Adrenal gland (tissue), 12 donors: Measurements from ENCODE around the gene TMEM51. TPM values are rescaled to one million over a fixed set of nuclear protein-coding genes. Genes with fewer than 3 reads are reported as not detected.

Experiments used
- DNase-seq, 7 donors: peaks; one replicate each; pipeline ENCODE4 v3.0.0-alpha.2; 2019 to 2020
- H3K27ac ChIP-seq, 5 donors: fragments of 200-600 bp; sonication (generic) in 4 of 5; 1 replicate in 3 of 5; 2 replicates in 2 of 5; pipeline versions ENCODE4 v1.5.1 to v1.8.0; 2016 to 2020; ENCODE audit warnings: mild to moderate bottlenecking in 1 of 5
- H3K27me3 ChIP-seq: fragments of 200-600 bp; 2 replicates; pipeline ENCODE4 v1.8.0; 2021
- H3K36me3 ChIP-seq, 2 donors: fragments of 200-600 bp; replicated peaks in 1 of 2; 1 replicate in 1 of 2; 2 replicates in 1 of 2; pipeline versions ENCODE4 v1.5.1 to v1.8.0; 2018 to 2022
- H3K4me1 ChIP-seq, 2 donors: fragments of 200-600 bp; replicated peaks in 1 of 2; 1 replicate in 1 of 2; 2 replicates in 1 of 2; pipeline versions ENCODE4 v1.5.1 to v1.8.0; 2018 to 2021
- H3K4me3 ChIP-seq, 4 donors: fragments of 200-600 bp; sonication (generic) in 3 of 4; one replicate each; pipeline ENCODE4 v1.5.1; 2016 to 2018
- H3K9me3 ChIP-seq, 3 donors: fragments of 200-600 bp; sonication (generic) in 1 of 3; replicated peaks in 1 of 3; 1 replicate in 2 of 3; 2 replicates in 1 of 3; pipeline versions ENCODE4 v1.5.1 to v1.8.0; 2016 to 2021
- POLR2A ChIP-seq, 2 donors: fragments of 450-650 bp; IDR thresholded peaks; one replicate each; pipeline ENCODE4 v1.6.1; 2017; ENCODE audit warnings: antibody characterized with exemption in 2 of 2, mild to moderate bottlenecking in 2 of 2, moderate library complexity in 1 of 2
- WGBS, 4 donors: extraction: QIAGEN DNeasy Blood & Tissue Kit in 2 of 4; methylation state at CpG; one replicate each; pipeline versions ENCODE4 v1.1.5 to v1.1.7; 2013 to 2017; 5-methylcytosine and 5-hydroxymethylcytosine counted together
- intact Hi-C, 2 donors: fragments of 100-400 bp; cut with DNase I; formaldehyde crosslinking; loops; one replicate each; pipeline versions ENCODE4 v1.14.1 to v1.15.0; 2022 to 2023
- polyA plus RNA-seq, 3 donors: library from polyadenylated mRNA; stranded (reverse); fragments of 200-250 nt in 2 of 3; fragments of 350-450 nt in 1 of 3; fragmentation: Illumina TruSeq in 1 of 3; extraction: RNeasy Lipid Tissue Mini Kit (QIAGEN cat#74804) in 1 of 3; gene quantifications; one replicate each; pipeline ENCODE4 v1.2.3, GENCODE V29; 2013 to 2014
- total RNA-seq, 9 donors: library from RNA; depleted of rRNA in 4 of 9; stranded (reverse); fragments of >200 nt in 4 of 9; fragments of 120-200 nt in 1 of 9; fragmentation: NEBNext Ultra II Directional in 1 of 9; extraction: Animal tissue kit (Norgen Biotek cat#: 25700) in 1 of 9; gene quantifications; one replicate each; pipeline versions ENCODE4 v1.1.0 to v1.2.4, GENCODE V29; 2013 to 2023
- TF ChIP-seq, protein P1 (sequence below), 6 experiments: fragments of 450-650 bp in 4 of 6; fragments of 200-600 bp in 2 of 6; sonication (generic) in 1 of 6; IDR thresholded peaks; 1 replicate in 5 of 6; 2 replicates in 1 of 6; pipeline versions ENCODE4 v1.5.1 to v1.8.0; 2016 to 2021; ENCODE audit warnings: antibody characterized with exemption in 6 of 6, mild to moderate bottlenecking in 2 of 6, moderate library complexity in 1 of 6
- donor health status: healthy with polysubstance abuse.
- donor health status: Bipolar disorder and iron deficiency.
- donor health status: DM: yes; HTN: yes; CAD: no.
- donor health status: DM: no; HTN: no; CAD: no.
- donor health status: DM: no; HTN: no; CAD: no.
- donor health status: DM: yes; HTN: yes; CAD: no.

Gene TMEM51
- total and polyA plus RNA-seq, 12 donors: 4.0 to 46.5 (median 31.0) TPM

DNA sequence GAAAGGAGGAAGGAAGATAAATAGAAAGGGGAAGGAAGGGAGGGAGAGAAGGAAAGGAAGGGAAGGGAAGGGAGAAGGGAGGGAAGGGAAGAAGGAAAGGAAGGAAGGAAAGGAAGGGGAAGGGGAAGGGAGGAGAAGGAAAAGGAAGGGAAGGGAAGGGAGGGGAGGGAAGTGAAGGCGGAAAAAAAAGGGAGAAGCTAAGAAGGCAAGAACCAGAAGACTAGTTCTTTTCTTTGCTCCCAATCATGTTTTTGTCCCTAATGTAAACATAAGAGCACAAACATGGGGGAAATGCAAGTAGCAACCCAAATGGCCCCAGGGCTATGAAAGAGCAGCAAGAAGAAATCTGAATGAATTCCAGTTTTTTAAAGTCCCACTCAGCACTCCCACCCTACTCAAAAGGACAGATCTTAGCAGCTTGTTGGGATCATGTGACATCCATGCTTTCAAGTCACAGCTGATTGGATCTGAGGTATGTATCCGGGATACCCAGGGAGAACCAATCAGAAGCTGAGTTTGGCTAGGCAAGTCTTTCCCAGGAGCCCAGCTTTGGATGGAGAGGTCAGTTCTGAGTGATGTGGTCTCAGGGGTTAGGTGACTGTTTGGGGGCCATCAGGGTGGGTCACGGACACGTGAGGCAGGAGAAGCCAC, 69.2 kb downstream of the TMEM51 start:
- 83 to 93% (median 91%) methylated on average over 4 of the region's 4 CpGs for WGBS, 4 donors
- H3K27me3 ChIP-seq: no peaks in the 10 kb centered on the region
- H3K9me3 ChIP-seq: no peaks in the 10 kb centered on the region
- TF ChIP-seq, protein P1, sequence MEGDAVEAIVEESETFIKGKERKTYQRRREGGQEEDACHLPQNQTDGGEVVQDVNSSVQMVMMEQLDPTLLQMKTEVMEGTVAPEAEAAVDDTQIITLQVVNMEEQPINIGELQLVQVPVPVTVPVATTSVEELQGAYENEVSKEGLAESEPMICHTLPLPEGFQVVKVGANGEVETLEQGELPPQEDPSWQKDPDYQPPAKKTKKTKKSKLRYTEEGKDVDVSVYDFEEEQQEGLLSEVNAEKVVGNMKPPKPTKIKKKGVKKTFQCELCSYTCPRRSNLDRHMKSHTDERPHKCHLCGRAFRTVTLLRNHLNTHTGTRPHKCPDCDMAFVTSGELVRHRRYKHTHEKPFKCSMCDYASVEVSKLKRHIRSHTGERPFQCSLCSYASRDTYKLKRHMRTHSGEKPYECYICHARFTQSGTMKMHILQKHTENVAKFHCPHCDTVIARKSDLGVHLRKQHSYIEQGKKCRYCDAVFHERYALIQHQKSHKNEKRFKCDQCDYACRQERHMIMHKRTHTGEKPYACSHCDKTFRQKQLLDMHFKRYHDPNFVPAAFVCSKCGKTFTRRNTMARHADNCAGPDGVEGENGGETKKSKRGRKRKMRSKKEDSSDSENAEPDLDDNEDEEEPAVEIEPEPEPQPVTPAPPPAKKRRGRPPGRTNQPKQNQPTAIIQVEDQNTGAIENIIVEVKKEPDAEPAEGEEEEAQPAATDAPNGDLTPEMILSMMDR (IDR thresholded peaks at IDR 0.05): no peak
- TF ChIP-seq POLR2A (IDR thresholded peaks at IDR 0.05): no peak
- DNase-seq: no peak
- no peak overlapping the region for H3K4me3 ChIP-seq
- peaks cover 0 to 13% of the 10 kb centered on the region in 2 donors for H3K36me3 ChIP-seq
- H3K27ac ChIP-seq: no peak overlapping the region
- peaks cover 0 to 17% of the 10 kb centered on the region in 2 donors for H3K4me1 ChIP-seq
- intact Hi-C loops: no loop called here

DNA sequence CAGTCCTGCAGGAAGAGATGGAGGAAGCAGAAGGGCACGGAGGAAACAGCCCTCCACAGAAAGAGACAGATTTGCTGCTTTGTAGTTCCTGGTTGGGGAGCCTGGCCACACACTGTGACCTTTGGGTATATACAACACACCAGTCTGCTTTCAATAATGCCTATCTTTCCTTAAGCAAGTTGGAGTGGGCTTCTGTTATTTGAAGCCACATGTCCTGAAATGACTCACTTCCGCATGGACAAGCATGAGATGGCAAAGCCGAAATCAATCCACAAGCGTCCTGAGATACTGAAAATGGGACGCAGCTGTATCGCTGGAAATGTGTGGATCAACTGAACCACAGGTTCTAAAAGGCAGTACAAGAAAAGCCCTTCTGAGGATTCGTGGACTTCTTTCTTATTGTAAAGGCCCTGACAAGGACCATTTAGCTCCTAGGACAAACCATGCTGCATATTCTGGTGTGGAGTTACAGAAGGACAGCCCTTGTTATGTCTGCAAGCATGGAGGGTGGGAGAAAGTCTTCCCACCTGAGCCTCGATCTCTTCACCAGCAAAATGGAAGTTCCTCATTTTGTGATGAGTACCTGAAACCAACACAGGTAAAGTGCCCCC, 70.8 kb downstream of the TMEM51 start:
- intact Hi-C loops: no loop called here
- no peaks in the 10 kb centered on the region for H3K9me3 ChIP-seq
- peaks cover 0 to 6% of the 10 kb centered on the region in 2 donors for H3K4me1 ChIP-seq
- H3K27ac ChIP-seq: peak overlapping the region in 3 of 5 donors; percentile 13 to 43 (median 21)
- H3K36me3 ChIP-seq: peaks cover 0 to 8% of the 10 kb centered on the region in 2 donors
- TF ChIP-seq, protein P1 (IDR thresholded peaks at IDR 0.05): no peak
- no peak for TF ChIP-seq POLR2A (IDR thresholded peaks at IDR 0.05)
- no peak overlapping the region for H3K4me3 ChIP-seq
- peak in 1 of 7 donors; percentile 19 for DNase-seq
- WGBS, 4 donors: 72 to 85% (median 80%) methylated on average over 8 of the region's 8 CpGs
- no peaks in the 10 kb centered on the region for H3K27me3 ChIP-seq

DNA sequence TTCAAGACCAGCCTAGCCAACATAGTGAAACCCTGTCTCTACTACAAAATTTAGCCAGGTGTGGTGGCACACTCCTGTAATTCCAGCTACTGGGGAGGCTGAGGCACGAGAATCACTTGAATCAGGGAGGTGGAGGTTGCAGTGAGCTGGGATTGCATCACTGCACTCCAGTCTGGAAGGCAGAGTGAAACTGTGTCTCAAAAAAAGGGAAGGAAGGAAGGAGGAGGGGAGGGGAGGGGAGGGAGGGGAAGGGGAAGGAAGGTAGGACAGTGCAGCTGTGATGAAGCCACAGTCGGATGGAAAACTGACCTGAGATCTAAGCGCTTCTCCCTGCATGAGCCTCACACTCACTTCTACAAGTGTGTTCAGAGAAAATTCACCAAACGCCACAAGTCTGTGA, 71.4 kb downstream of the TMEM51 start:
- no peaks in the 10 kb centered on the region for H3K9me3 ChIP-seq
- no peaks in the 10 kb centered on the region for H3K27me3 ChIP-seq
- TF ChIP-seq, protein P1 (IDR thresholded peaks at IDR 0.05): no peak
- TF ChIP-seq POLR2A (IDR thresholded peaks at IDR 0.05): no peak
- peak overlapping the region in 2 of 5 donors; percentile 1 to 13 for H3K27ac ChIP-seq
- WGBS, 4 donors: 71 to 80% (median 74%) methylated on average over 1 to 4 of the region's 4 CpGs
- intact Hi-C loops: no loop called here
- peaks cover 0 to 6% of the 10 kb centered on the region in 2 donors for H3K4me1 ChIP-seq
- peaks cover 0 to 1% of the 10 kb centered on the region in 2 donors for H3K36me3 ChIP-seq
- no peak for DNase-seq
- no peak overlapping the region for H3K4me3 ChIP-seq

DNA sequence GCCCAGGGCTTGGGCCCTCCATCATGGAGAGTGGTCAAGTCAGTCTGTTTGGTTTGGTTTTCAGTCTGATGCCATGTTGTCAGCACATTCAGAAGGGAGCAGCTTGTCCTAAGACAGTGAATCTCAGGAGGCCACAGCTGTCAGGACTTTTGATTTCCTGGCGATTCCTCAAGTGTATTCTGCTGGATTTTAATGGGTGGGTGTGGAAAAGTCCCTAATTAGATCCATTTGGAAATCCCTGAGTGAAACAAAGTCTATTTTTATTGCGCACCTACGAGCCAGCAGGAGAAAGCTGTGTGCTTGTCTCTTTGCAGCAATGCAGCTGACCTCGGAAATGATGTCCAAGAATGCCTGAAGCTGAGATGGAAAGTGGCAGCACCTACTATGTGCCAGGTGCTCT, 71.9 kb downstream of the TMEM51 start:
- TF ChIP-seq POLR2A (IDR thresholded peaks at IDR 0.05): no peak
- TF ChIP-seq, protein P1 (IDR thresholded peaks at IDR 0.05): no peak
- intact Hi-C loops: no loop called here
- Histone ChIP-seq H3K9me3 (no peaks in the 10 kb centered on the region), H3K27me3 (no peaks in the 10 kb centered on the region), H3K36me3 (no peaks in the 10 kb centered on the region), H3K4me1 (peaks cover 0 to 6% of the 10 kb centered on the region in 2 donors), H3K27ac (no peak overlapping the region), H3K4me3 (no peak overlapping the region)
- WGBS, 4 donors: 59 to 87% (median 77%) methylated on average over 4 of the region's 4 CpGs
- DNase-seq: no peak
